Trophoblast cell (in vitro differentiated cells and primary cell): ENCODE data around the gene ASIC4.

Source experiments
- DNase-seq, 2 donors: peaks; one replicate each; pipeline ENCODE4 v3.0.0-alpha.2; 2016
- H2AFZ ChIP-seq: 2 replicates; pipeline ENCODE4 v1.6.1; 2013; ENCODE audit warnings: low read length, moderate library complexity, mild to moderate bottlenecking; ENCODE audit not compliant: insufficient read depth, poor library complexity
- H2AK5ac ChIP-seq: 2 replicates; pipeline ENCODE4 v1.6.1; 2013; ENCODE audit warnings: mild to moderate bottlenecking, low read length
- H2BK120ac ChIP-seq: 2 replicates; pipeline ENCODE4 v1.6.1; 2013; ENCODE audit warnings: low read length, mild to moderate bottlenecking, moderate library complexity; ENCODE audit not compliant: insufficient read depth, poor library complexity
- H2BK12ac ChIP-seq: 2 replicates; pipeline ENCODE4 v1.6.1; 2013; ENCODE audit warnings: mild to moderate bottlenecking, low read length, moderate library complexity
- H2BK5ac ChIP-seq: 2 replicates; pipeline ENCODE4 v1.6.1; 2013; ENCODE audit warnings: low read length, low read depth, moderate library complexity, mild to moderate bottlenecking; ENCODE audit not compliant: poor library complexity
- H3K14ac ChIP-seq: 2 replicates; pipeline ENCODE4 v1.6.1; 2013; ENCODE audit warnings: mild to moderate bottlenecking, low read length
- H3K18ac ChIP-seq: 2 replicates; pipeline ENCODE4 v1.6.1; 2013; ENCODE audit warnings: mild to moderate bottlenecking, low read length
- H3K23ac ChIP-seq: 2 replicates; pipeline ENCODE4 v1.6.1; 2013; ENCODE audit warnings: low read length
- H3K27ac ChIP-seq: 2 replicates; pipeline ENCODE4 v1.5.1; 2013; ENCODE audit warnings: low read depth, mild to moderate bottlenecking, inconsistent platforms, low read length, moderate library complexity
- H3K27me3 ChIP-seq: 2 replicates; pipeline ENCODE4 v1.6.1; 2013; ENCODE audit warnings: inconsistent platforms, mild to moderate bottlenecking, low read length, moderate library complexity; ENCODE audit not compliant: insufficient read depth
- H3K36me3 ChIP-seq, 2 experiments: 1 replicate in 1 of 2; 2 replicates in 1 of 2; pipeline ENCODE4 v1.6.1; 2013; ENCODE audit warnings: low read length in 2 of 2, mild to moderate bottlenecking in 2 of 2, moderate library complexity in 1 of 2; ENCODE audit not compliant: insufficient read depth in 2 of 2, control insufficient read depth in 1 of 2
- H3K4ac ChIP-seq: 2 replicates; pipeline ENCODE4 v1.6.1; 2013; ENCODE audit warnings: low read depth, mild to moderate bottlenecking, low read length, moderate library complexity
- H3K4me1 ChIP-seq, 2 experiments: 1 replicate in 1 of 2; 2 replicates in 1 of 2; pipeline ENCODE4 v1.6.1; 2013; ENCODE audit warnings: low read length in 2 of 2, mild to moderate bottlenecking in 2 of 2, moderate library complexity in 1 of 2; ENCODE audit not compliant: insufficient read depth in 2 of 2, control insufficient read depth in 1 of 2
- H3K4me2 ChIP-seq: 2 replicates; pipeline ENCODE4 v1.6.1; 2013; ENCODE audit warnings: inconsistent platforms, mild to moderate bottlenecking, low read length, moderate library complexity
- H3K4me3 ChIP-seq: 2 replicates; pipeline ENCODE4 v1.5.1; 2013; ENCODE audit warnings: mild to moderate bottlenecking, low read depth, low read length, inconsistent platforms
- H3K79me1 ChIP-seq: one replicate; pipeline ENCODE4 v1.6.1; 2013; ENCODE audit warnings: low read length
- H3K79me2 ChIP-seq: 2 replicates; pipeline ENCODE4 v1.6.1; 2013; ENCODE audit warnings: low read length, mild to moderate bottlenecking; ENCODE audit not compliant: control insufficient read depth, insufficient read depth, poor library complexity
- H3K9ac ChIP-seq: 2 replicates; pipeline ENCODE4 v1.6.1; 2013; ENCODE audit warnings: mild to moderate bottlenecking, low read length
- H3K9me3 ChIP-seq: 2 replicates; pipeline ENCODE4 v1.6.1; 2013; ENCODE audit warnings: low read depth, mild to moderate bottlenecking, control low read depth, inconsistent platforms, low read length; ENCODE audit not compliant: insufficient read depth
- H4K12ac ChIP-seq: 2 replicates; pipeline ENCODE4 v1.6.1; 2013; ENCODE audit warnings: low read depth, mild to moderate bottlenecking, low read length, moderate library complexity
- H4K8ac ChIP-seq: 2 replicates; pipeline ENCODE4 v1.6.1; 2013; ENCODE audit warnings: low read depth, mild to moderate bottlenecking, low read length, moderate library complexity
- H4K91ac ChIP-seq: one replicate; pipeline ENCODE4 v1.6.1; 2013; ENCODE audit warnings: low read depth, mild to moderate bottlenecking, low read length, moderate library complexity
- WGBS: extraction: QIAGEN DNeasy Blood & Tissue Kit; methylation state at CpG from one replicate; pipeline ENCODE4 v1.1.7; 2013; ENCODE audit warnings: missing lambda C conversion rate; ENCODE audit not compliant: insufficient read length, insufficient coverage; ENCODE audit errors: extremely low coverage; 5-methylcytosine and 5-hydroxymethylcytosine counted together

The ASIC4 gene

DNA sequence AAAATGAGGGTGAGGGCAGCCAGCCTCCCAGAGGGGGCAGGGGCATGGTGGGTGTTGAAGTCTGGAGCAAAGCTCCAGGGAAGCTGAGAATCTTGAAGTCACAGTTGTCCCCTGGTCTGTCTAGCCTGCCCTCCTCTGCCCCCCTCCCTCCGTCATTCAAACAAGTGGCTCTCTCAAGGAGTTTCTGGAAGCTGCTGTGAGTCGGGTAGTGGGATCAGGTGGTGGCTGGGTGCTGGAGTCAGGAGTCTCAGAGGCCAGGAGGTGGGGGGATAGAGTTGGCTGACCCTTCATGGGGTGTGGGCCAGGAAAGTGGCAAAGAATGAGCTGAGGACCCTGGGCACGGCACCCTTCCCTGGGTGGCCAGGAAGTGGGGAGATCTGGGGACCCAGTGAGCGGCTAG lies 495 bp upstream of the ASIC4 start:
- no peaks in the 10 kb centered on the region for H3K79me2 ChIP-seq
- H3K9me3 ChIP-seq = peaks cover 11% of the 10 kb centered on the region
- H3K4me3 ChIP-seq = no peak overlapping the region
- no peak for DNase-seq
- no peak overlapping the region for H4K8ac ChIP-seq
- no peak overlapping the region for H3K4ac ChIP-seq
- no peak overlapping the region for H3K4me2 ChIP-seq
- H3K4me1 ChIP-seq = peaks cover 0 to 6% of the 10 kb centered on the region in 2 experiments
- H2BK120ac ChIP-seq = no peak overlapping the region
- no peak overlapping the region for H3K14ac ChIP-seq
- no peak overlapping the region for H3K23ac ChIP-seq
- no peaks in the 10 kb centered on the region for H3K79me1 ChIP-seq
- H3K27me3 ChIP-seq = peaks cover 27% of the 10 kb centered on the region
- no peak overlapping the region for H4K91ac ChIP-seq
- H2BK12ac ChIP-seq = no peak overlapping the region
- H2AK5ac ChIP-seq = no peak overlapping the region
- no peak overlapping the region for H3K9ac ChIP-seq
- H2AFZ ChIP-seq = no peak overlapping the region
- no peak overlapping the region for H3K27ac ChIP-seq
- no CpG with 5 or more reads among the region's 4 CpGs for WGBS
- H3K18ac ChIP-seq = no peak overlapping the region
- no peaks in the 10 kb centered on the region for H3K36me3 ChIP-seq
- no peak overlapping the region for H4K12ac ChIP-seq
- H2BK5ac ChIP-seq = no peak overlapping the region

DNA sequence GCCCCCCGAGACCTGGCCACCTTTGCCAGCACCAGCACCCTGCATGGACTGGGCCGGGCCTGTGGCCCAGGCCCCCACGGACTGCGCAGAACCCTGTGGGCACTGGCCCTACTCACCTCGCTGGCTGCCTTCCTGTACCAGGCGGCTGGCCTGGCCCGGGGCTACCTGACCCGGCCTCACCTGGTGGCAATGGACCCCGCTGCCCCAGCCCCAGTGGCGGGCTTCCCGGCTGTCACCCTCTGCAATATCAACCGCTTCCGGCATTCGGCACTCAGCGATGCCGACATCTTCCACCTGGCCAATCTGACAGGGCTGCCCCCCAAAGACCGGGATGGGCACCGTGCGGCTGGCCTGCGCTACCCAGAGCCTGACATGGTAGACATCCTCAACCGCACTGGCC lies 554 bp downstream of the ASIC4 start:
- no peak overlapping the region for H3K14ac ChIP-seq
- no peak overlapping the region for H2AK5ac ChIP-seq
- H3K4me3 ChIP-seq = no peak overlapping the region
- DNase-seq = no peak
- no peak overlapping the region for H3K27ac ChIP-seq
- H3K9me3 ChIP-seq = peaks cover 11% of the 10 kb centered on the region
- peaks cover 27% of the 10 kb centered on the region for H3K27me3 ChIP-seq
- peaks cover 0 to 6% of the 10 kb centered on the region in 2 experiments for H3K4me1 ChIP-seq
- no peak overlapping the region for H2AFZ ChIP-seq
- no peak overlapping the region for H3K9ac ChIP-seq
- H4K8ac ChIP-seq = no peak overlapping the region
- no peaks in the 10 kb centered on the region for H3K36me3 ChIP-seq
- no peak overlapping the region for H2BK120ac ChIP-seq
- H4K91ac ChIP-seq = no peak overlapping the region
- H2BK5ac ChIP-seq = no peak overlapping the region
- H3K23ac ChIP-seq = no peak overlapping the region
- WGBS = no CpG with 5 or more reads among the region's 21 CpGs
- H3K18ac ChIP-seq = no peak overlapping the region
- no peak overlapping the region for H3K4ac ChIP-seq
- no peak overlapping the region for H3K4me2 ChIP-seq
- H3K79me1 ChIP-seq = no peaks in the 10 kb centered on the region
- H3K79me2 ChIP-seq = no peaks in the 10 kb centered on the region
- no peak overlapping the region for H2BK12ac ChIP-seq
- H4K12ac ChIP-seq = no peak overlapping the region

DNA sequence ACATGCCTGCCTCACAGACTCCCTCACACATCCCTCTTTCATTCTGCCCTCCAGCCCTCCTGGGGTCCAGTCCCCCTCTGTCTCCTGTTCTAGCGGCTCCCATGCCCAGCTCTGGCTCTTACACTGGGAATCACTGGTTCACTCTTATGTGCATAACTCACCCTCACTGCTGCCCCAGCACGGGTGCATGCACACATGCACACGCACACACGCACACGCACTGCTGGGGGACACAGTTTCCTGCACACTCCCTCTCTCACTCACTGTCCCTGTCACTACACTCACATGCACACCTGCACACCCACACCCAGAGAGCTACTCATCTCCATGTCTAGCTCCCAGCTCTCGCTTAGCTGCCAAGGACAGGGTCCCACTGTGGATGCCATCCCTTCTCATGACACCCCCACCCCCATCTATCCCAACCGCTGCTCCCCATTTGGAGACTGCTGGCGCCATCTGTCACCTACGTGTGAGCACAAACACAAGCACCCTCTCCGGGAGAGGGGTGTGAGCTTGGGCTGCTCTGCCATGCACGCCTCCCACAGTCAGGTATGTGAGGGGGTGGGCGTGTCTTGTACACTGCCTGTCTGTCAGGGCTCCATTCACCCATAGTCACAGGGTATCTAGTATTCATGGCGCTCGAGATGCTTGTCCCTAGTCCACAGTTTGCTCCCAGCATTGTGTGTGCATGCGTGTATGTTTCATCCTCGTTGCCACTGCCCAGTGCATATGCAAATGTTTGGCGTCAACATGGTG lies 1.8 kb downstream of the ASIC4 start:
- no peak overlapping the region for H3K4me2 ChIP-seq
- H3K4ac ChIP-seq = no peak overlapping the region
- no peak overlapping the region for H4K91ac ChIP-seq
- no peaks in the 10 kb centered on the region for H3K79me1 ChIP-seq
- H2BK12ac ChIP-seq = no peak overlapping the region
- peaks cover 27% of the 10 kb centered on the region for H3K27me3 ChIP-seq
- no peak overlapping the region for H4K12ac ChIP-seq
- H3K79me2 ChIP-seq = no peaks in the 10 kb centered on the region
- no peak overlapping the region for H2BK5ac ChIP-seq
- peaks cover 11% of the 10 kb centered on the region for H3K9me3 ChIP-seq
- no peak overlapping the region for H3K9ac ChIP-seq
- WGBS = no CpG with 5 or more reads among the region's 17 CpGs
- DNase-seq = no peak
- H4K8ac ChIP-seq = no peak overlapping the region
- no peak overlapping the region for H3K27ac ChIP-seq
- no peak overlapping the region for H3K18ac ChIP-seq
- H3K36me3 ChIP-seq = no peaks in the 10 kb centered on the region
- no peak overlapping the region for H3K14ac ChIP-seq
- H2AFZ ChIP-seq = no peak overlapping the region
- no peak overlapping the region for H3K4me3 ChIP-seq
- H3K23ac ChIP-seq = no peak overlapping the region
- H2AK5ac ChIP-seq = no peak overlapping the region
- H3K4me1 ChIP-seq = no peaks in the 10 kb centered on the region
- no peak overlapping the region for H2BK120ac ChIP-seq

DNA sequence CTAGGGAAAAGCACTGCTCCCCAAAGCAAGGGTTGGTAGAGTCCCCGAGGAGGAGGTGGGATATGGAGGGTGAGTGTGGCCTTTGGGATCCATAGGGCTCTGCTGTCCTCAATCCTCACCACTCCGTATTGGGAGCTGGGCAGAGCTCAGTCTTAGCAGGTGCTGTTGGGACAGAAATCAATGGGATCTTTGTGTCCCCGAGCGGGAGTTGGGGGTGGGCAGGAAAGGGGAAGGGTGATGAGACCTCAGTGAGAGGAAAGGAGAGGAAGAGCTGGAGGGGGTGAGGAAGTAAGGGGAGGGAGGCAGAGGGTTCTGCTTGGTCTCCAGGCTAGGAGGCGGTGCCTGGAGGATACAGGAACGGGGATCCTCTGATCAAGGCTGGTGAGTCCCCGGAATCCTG lies 2.6 kb downstream of the ASIC4 start:
- Histone ChIP-seq H2BK120ac (no peak overlapping the region), H2AFZ (no peak overlapping the region), H2AK5ac (no peak overlapping the region), H4K8ac (no peak overlapping the region), H3K79me2 (no peaks in the 10 kb centered on the region), H3K14ac (no peak overlapping the region), H3K18ac (no peak overlapping the region), H3K4me2 (no peak overlapping the region), H3K36me3 (no peaks in the 10 kb centered on the region), H3K9ac (no peak overlapping the region), H3K4ac (no peak overlapping the region), H4K12ac (no peak overlapping the region), H3K27ac (no peak overlapping the region), H3K23ac (no peak overlapping the region), H3K4me3 (no peak overlapping the region), H4K91ac (no peak overlapping the region), H3K27me3 (peaks cover 29% of the 10 kb centered on the region), H3K4me1 (peaks cover 0 to 2% of the 10 kb centered on the region in 2 experiments), H2BK12ac (no peak overlapping the region), H3K9me3 (peaks cover 7% of the 10 kb centered on the region), H2BK5ac (no peak overlapping the region), H3K79me1 (no peaks in the 10 kb centered on the region)
- no CpG with 5 or more reads among the region's 7 CpGs for WGBS
- no peak for DNase-seq
